ENCODE measurements around the gene WFIKKN1. TPM values are rescaled to one million over a fixed set of nuclear protein-coding genes. Genes with fewer than 3 reads are reported as not detected.

WFIKKN1 gene
- total RNA-seq, 1 donor from 2014 or later, result 0.56 TPM

DNA sequence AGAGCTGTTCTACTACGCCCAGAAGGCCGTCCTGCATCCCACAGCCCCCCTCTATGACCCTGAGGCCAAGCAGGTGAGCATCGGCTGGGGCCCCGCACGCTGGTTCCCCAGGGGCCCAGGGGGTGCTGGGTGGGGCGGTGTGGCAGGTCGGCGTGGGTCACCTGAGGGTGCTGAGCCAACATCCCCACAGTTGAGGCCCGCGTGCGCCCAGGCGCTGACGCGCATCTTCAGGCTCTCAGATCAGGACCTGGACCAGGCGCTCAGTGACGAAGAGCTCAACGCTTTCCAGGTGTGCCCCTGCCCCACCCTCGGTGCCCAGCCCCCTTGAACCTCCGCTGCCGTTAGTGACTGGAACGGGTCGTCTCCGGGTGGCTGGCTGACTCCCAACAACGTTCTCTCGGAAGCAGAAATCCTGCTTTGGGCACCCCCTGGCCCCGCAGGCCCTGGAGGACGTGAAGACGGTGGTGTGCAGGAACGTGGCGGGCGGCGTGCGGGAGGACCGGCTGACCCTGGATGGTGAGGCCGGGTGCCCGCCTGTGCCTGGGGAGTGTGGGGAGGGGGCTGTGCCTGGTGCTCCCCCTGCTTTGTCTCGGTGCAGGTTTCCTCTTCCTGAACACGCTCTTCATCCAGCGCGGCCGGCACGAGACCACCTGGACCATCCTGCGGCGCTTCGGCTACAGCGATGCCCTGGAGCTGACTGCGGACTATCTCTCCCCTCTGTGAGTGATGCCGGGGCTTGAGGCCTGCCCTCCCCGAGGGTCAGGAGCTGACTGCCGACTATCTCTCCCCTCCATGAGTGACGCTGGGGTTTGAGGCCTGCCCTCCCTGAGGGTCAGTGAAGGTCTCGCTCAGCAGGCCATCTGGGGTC lies 39.9 kb downstream of the WFIKKN1 start:
- no peak for DNase-seq (ENCODE audit: extremely low spot score, unreplicated experiment)
- Mint-ChIP-seq H3K9me3 (ENCODE audit: unreplicated experiment) (no peaks in the 10 kb centered on the region), H3K36me3 (ENCODE audit: unreplicated experiment) (peaks cover 5% of the 10 kb centered on the region), H3K4me1 (ENCODE audit: unreplicated experiment) (peaks cover 12% of the 10 kb centered on the region), H3K27me3 (ENCODE audit: unreplicated experiment) (no peaks in the 10 kb centered on the region), H3K27ac (ENCODE audit: unreplicated experiment) (no peak overlapping the region), H3K4me3 (ENCODE audit: unreplicated experiment) (no peak overlapping the region)
- TF ChIP-seq, protein P1, sequence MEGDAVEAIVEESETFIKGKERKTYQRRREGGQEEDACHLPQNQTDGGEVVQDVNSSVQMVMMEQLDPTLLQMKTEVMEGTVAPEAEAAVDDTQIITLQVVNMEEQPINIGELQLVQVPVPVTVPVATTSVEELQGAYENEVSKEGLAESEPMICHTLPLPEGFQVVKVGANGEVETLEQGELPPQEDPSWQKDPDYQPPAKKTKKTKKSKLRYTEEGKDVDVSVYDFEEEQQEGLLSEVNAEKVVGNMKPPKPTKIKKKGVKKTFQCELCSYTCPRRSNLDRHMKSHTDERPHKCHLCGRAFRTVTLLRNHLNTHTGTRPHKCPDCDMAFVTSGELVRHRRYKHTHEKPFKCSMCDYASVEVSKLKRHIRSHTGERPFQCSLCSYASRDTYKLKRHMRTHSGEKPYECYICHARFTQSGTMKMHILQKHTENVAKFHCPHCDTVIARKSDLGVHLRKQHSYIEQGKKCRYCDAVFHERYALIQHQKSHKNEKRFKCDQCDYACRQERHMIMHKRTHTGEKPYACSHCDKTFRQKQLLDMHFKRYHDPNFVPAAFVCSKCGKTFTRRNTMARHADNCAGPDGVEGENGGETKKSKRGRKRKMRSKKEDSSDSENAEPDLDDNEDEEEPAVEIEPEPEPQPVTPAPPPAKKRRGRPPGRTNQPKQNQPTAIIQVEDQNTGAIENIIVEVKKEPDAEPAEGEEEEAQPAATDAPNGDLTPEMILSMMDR (IDR thresholded peaks at IDR 0.05), result no peak

DNA sequence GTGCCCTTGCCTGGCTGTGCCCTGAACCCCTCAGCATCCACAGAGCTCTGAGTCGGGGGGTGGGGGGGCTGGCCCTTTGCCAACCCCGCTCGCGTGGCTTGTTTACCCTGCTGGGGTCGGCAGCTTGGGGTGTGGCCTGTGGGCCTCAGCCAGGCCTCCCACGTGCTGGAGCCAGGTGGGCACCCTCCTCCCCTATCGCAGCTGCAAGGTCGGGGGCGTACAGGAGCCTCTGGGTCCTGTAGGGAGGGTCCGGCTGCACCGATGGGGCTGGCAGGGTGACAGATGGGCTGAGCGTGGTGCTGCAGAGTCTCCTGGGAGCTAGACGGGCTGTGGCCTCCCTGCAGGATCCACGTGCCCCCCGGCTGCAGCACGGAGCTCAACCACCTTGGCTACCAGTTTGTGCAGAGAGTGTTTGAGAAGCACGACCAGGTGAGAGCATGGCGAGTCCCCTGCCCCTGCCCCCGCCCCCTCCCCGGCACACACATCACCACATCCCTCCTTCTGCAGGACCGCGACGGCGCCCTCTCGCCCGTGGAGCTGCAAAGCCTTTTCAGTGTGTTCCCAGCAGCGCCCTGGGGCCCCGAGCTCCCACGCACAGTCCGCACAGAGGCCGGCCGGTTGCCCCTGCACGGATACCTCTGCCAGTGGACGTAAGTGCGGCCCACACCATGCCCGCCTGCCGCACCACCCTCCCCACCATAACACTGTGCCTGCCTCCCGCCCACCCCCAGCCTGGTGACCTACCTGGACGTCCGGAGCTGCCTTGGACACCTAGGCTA lies 40.8 kb downstream of the WFIKKN1 start:
- no peaks in the 10 kb centered on the region for H3K27me3 Mint-ChIP-seq (ENCODE audit: unreplicated experiment)
- H3K4me1 Mint-ChIP-seq (ENCODE audit: unreplicated experiment), result peaks cover 12% of the 10 kb centered on the region
- DNase-seq (ENCODE audit: extremely low spot score, unreplicated experiment), result no peak
- peaks cover 5% of the 10 kb centered on the region for H3K36me3 Mint-ChIP-seq (ENCODE audit: unreplicated experiment)
- TF ChIP-seq, protein P1 (IDR thresholded peaks at IDR 0.05), result no peak
- H3K9me3 Mint-ChIP-seq (ENCODE audit: unreplicated experiment), result no peaks in the 10 kb centered on the region
- H3K27ac Mint-ChIP-seq (ENCODE audit: unreplicated experiment), result no peak overlapping the region
- no peak overlapping the region for H3K4me3 Mint-ChIP-seq (ENCODE audit: unreplicated experiment)

DNA sequence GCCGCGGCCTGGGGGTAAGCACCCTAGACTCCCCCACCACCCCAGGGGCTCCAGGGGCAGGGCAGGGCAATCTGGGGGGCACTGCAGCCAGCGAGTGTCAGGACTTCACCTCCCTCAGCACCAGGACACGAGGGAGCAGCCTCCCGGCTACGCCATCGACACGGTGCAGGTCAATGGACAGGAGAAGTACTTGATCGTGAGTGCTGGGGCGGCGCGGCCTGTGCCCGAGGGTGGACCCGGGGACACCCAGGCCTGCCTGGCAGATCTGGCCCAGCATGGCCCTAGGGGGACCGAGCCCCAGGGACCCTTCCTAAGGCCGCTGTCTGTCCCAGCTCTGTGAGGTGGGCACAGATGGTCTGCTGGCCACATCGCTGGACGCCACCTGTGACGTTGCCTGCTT lies 41.6 kb downstream of the WFIKKN1 start:
- TF ChIP-seq, protein P1 (IDR thresholded peaks at IDR 0.05), result no peak
- DNase-seq (ENCODE audit: extremely low spot score, unreplicated experiment), result no peak
- no peak overlapping the region for H3K4me3 Mint-ChIP-seq (ENCODE audit: unreplicated experiment)
- H3K27me3 Mint-ChIP-seq (ENCODE audit: unreplicated experiment), result no peaks in the 10 kb centered on the region
- no peak overlapping the region for H3K27ac Mint-ChIP-seq (ENCODE audit: unreplicated experiment)
- H3K36me3 Mint-ChIP-seq (ENCODE audit: unreplicated experiment), result peaks cover 5% of the 10 kb centered on the region
- no peaks in the 10 kb centered on the region for H3K9me3 Mint-ChIP-seq (ENCODE audit: unreplicated experiment)
- peaks cover 12% of the 10 kb centered on the region for H3K4me1 Mint-ChIP-seq (ENCODE audit: unreplicated experiment)

- H3K36me3 Mint-ChIP-seq (ENCODE audit: unreplicated experiment), result peaks cover 5% of the 10 kb centered on the region
- no peak for DNase-seq (ENCODE audit: extremely low spot score, unreplicated experiment)
- TF ChIP-seq, protein P1 (IDR thresholded peaks at IDR 0.05), result no peak
- no peak overlapping the region for H3K27ac Mint-ChIP-seq (ENCODE audit: unreplicated experiment)
- no peak overlapping the region for H3K4me3 Mint-ChIP-seq (ENCODE audit: unreplicated experiment)
- H3K9me3 Mint-ChIP-seq (ENCODE audit: unreplicated experiment), result no peaks in the 10 kb centered on the region
- H3K4me1 Mint-ChIP-seq (ENCODE audit: unreplicated experiment), result peaks cover 9% of the 10 kb centered on the region
- no peaks in the 10 kb centered on the region for H3K27me3 Mint-ChIP-seq (ENCODE audit: unreplicated experiment)
Observed at GRCh38 chr16:672851-673250, 42.1 kb downstream of the WFIKKN1 start.

All from osteocyte (in vitro differentiated cells).